Fibroblast of upper back skin (primary cell): ENCODE data around the gene RILPL2.
"Not testable (repeated sequence)": the region's sequence is repeated elsewhere in the genome, so short reads cannot be mapped to it uniquely, and the experiment has no call there.

Experiments
- DNase-seq: peaks from one replicate; pipeline ENCODE4 v3.0.0-alpha.2; 2013

The RILPL2 gene

DNA sequence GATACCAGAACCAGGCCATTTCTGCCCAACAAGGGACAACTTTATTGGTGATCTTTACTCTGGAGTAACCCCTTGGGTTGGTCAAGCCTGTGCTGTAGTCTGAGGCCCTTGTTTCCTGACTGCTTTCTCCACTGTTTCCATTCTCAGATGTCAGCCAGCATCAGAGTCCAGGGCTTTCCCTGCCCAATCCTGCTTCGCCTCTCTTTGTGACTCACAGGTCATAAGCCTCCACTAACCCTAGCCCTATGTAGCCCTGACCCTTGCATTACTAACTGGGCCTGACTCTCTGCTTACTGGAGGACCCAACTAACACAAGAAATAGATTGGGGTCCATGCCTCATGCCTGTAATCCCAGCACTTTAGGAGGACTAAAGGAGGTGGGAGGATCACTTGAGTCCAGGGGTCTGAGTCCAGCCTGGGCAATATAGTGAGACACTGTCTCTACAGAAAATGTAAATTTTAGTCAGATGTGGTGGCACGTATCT is 12.8 kb upstream of the RILPL2 start:
- no peak for DNase-seq

DNA sequence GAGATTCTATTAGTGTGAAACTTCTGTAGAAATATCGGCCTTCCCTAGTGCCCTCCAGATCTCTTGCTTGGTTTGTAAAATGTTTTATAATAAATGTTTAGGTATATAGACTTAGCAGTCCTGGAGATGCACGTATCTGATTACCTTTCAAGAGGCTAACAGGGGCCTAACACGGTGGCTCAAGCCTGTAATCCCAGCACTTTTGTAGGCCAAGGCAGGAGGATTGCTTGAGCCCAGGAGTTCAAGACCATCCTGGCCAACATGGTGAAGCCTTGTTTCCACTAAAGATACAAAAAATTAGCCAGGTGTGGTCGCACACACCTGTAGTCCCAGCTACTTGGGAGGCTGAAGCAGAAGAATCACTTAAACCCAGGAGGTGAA is 9.8 kb upstream of the RILPL2 start:
- DNase-seq: no peak

DNA sequence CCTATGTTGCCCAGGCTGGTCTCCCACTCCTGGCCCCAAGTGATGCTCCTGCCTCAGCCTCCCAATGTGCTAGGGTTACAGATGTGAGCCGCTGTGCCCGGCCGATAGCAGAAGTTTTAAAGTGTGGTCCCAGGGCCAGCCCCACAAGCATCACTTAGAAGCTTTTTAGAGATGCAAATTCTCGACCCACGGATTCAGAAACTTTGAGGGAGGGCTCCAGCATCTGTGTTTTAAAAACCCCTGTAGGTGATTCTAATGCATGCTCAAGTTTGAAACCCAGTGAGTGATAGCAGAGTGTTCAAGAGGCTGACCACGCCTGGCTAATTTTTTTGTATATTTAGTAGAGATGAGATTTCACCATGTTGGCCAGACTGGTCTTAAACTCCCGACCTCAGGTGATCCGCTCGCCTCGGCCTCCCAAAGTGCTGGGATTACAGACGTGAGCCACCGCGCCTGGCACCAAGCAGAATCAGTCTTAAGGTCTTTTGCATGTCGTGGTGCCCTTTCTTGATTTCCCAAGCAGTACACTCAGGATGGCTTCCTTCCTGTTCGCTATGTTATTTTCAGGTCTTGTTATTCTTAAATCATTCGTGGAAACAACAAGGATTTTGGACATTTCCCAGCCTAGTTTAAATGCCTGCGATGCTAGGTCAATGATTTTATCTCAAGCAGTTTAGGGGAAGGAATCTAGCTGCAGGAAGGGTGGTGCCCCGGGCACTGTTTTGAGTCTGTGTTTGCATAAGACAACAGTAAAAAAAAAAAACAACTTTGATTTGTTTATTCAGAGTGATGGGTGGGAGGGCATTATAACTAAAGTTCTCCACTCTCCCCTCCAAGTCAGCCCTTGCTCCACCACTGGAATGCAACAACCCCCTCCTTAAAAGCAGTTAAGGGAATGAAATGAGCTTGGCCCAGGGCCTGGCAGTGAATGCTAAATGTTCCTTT is 9.2 kb upstream of the RILPL2 start:
- DNase-seq: no peak

DNA sequence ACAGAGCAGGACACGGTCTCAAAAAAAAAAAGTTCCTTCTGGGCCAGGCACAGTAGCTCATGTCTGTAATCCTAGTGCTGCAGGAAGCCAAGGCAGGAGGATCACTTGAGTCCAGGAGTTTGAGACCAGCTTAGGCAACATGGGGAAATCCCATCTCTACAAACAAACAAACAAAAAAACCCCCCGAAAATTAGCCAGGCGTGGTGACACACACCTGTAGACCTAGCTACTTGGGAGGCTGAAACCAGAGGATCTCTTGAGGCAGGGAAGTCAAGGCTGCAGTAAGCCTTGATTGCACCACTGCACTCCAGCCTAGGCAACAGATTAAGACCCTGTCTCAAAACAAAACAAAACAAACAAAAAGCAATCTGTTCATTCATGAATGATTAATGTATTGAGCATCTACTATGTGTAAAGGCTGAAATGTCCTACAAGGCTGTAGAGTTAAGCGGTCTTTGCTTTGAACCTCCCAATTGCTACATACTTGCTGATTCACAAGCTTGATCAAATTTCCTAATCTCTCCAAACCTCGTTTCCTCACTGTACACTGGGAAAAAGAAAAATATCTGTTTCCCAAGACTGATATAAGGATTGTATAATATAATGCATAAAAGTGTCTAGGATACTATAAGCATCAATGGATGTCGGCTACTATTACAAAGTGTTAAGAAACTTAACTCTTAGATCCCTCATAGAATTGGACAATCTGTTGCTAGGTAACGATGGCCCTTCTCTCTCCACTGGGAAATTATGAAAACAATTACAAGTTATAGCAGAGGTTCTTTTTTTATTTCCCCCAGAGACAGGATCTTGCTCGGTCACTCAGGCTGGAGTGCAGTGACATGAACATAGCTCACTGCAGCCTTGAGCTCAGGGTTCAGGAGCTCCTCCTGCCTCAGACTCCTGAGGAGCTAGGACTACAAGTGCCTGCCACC is 7.9 kb upstream of the RILPL2 start:
- no peak for DNase-seq

DNA sequence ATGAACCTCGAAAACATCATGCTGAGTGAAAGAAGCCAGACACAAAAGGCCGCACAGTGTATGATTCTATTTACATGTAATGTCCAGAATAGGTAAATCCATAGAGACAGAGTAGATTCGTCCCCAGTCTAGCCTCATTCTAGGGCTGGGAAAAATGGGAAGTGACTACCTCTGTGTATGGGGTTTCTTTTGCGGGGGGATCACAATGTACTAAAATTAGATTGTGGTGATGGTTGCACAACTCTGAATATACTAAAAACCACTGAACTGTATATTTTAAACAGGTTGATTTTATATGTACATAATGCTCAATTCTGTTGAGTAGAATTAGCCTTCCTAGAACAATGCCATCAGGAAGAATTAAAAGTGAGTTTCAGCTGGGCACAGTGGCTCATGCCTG is 6.3 kb upstream of the RILPL2 start:
- DNase-seq: no peak

DNA sequence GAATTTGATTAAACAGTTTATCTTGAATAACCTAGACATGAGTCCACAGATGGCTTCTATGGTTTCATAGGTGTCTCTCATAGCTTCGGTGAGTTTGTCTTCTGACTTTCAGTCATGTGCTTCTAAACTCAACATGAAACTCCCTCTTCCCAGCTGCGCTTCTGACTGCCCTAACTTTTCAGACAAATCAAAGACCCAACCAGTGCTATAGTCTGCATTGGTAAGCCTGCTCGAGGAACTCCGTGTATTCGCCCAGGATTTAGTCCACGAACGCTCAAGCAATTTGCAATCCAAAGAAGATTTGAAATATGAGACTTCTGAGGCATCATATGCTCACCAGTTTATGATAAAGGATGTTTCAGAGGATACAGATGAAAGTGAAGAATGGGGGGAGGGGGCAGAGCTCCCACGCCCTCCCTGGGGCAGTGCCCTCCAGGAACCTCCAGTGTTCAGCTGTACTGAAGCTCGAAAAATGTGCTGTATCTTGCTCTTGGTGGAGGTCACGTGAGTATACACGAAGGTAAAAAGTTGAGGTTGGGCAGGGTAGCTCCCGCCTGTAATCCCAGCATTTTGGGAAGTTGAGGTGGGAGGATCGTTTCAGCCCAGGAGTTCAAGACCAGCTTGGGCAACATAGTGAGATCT is 5.2 kb upstream of the RILPL2 start:
- no peak for DNase-seq

DNA sequence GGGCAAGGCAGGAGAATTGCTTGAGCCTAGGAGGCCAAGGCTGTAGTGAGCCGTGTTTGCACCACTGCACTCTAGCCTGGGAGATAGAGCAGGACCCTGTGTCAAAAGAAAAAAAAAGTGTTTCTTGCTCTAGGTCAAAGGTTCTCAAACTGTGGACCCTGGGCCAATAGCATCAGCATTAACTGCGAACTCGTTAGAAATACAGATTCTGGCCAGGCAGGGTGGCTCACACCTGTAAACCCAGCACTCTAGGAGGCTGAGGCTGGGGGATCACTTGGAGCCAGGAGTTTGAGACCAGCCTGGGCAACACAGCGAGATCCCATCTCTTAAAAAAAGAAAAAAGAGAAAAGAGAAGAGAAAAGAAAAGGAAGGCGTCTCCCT is 858 bp downstream of the RILPL2 start:
- no peak for DNase-seq

DNA sequence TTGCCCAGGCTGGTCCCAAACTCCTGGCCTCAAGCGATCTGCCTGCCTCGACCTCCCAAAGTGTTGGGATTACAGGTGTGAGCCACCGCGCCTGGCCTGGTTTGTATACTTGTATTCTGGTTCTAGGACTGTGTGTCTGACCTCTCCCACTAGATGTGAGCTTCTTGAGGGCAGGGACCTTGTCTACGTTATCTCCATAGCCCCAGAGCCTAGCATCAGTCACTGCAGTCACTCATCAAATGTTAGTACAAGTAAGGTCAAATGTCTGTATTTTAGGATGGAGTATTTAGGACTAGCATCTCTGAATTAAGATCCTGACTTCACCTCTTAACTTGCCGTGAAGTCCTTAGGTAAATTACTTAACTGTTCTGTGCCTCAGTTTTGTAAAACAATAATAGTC is 2.9 kb downstream of the RILPL2 start:
- DNase-seq: no peak

DNA sequence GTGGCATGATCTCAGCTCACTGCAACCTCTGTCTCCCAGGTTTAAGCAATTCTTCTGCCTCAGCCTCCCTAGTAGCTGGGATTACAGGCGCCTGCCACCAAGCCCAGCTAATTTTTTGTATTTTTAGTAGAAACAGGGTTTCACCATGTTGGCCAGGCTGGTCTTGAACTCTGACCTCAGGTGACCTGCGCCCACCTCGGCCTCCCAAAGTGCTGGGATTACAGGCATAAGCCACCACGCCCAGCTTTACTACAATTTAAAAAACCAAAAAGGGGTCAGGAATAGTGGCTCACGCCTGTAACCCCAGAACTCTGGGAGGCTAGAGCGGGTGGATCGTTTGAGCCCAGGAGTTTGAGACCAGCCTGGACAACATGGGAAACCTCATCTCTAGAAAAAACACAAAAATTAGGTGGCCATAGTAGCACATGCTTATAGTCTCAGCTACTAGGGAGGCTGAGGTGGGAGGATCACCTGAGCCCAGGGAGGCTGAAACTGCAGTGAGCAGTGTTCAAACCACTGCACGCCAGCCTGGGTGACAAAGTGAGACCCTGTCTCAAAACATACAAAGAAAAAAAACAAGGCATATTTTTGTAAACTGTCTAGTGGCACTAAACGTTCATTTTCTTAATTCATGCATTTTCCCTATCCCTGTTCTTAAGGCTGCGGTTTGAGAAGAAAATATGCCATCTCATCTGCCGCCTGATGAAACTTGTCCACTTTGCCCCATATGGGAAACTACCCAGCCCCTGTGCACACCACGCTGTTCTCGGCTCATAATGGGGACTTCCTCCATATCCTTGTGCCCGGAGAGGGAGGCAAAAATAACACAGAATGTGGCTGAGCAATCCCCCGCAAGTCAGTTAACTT is 4.3 kb downstream of the RILPL2 start:
- not testable (repeated sequence) for DNase-seq

DNA sequence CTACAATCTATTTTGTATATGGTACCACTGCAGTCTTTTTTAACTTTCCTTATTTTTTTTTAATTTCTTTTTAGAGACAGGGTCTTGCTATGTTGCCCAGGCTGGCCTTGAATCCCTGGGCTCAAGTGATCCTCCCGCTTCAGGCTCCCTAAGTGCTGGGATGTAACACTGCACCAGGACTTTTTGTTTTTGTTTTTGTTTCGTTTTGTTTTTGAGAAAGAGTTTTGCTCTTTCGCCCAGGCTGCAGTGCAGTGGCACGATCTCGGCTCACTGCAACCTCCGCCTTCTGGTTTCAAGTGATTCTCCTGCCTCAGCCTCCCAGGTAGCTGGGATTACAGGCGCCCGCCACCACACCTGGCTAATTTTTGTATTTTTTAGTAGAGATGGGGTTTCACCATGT is 7.4 kb downstream of the RILPL2 start:
- DNase-seq: not testable (repeated sequence)

DNA sequence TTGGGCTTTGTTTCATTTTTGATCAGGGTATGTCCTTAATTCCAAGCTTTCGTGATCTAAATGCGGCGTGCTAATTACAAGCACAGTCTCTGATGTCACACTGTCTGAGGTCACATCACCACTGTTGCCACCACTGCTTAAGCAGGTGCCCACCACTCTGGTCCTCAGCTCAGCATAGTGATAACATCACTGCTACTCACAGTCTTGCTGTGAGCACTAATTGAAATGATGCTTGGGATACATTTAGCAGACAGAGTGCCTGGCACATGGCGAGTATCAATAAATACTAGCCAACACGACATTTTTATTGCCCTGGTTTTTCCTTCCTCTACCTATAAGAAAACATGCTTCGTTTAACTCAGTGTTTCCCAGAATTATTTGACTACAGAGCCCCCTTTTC is 7.9 kb downstream of the RILPL2 start:
- no peak for DNase-seq

DNA sequence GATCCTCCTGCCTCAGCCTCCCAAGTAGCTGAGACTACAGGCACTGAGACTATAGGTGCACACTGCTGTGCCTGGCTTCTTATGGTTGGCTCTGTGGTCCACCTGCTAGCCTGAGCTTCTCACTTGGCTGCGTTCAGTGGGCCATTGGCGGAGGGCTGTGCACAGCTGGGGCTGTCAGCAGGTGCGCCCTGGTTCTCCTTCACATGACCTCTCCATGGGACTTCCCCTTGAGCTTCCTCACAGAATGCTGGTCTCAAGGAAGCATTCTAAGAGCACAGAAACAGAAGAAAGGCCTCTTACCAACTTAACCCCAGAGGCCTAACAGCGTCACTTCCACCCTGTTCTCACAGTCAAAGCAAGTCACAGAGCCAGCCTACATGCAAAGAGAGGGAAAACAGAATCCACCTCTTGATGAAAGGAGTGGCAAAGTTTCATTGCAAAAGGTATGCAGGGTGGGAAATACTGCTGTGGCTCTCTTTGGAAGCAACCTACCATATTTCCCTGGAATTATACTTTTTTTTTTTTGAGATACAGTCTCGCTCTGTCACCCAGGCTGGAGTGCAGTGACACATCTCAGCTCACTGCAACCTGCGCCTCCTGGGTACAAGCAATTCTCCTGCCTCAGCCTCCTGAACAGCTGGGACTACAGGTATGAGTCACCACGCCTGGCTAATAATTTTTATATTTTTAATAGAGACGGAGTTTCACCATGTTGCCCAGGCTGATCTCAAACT is 9.3 kb downstream of the RILPL2 start:
- no peak for DNase-seq

DNA sequence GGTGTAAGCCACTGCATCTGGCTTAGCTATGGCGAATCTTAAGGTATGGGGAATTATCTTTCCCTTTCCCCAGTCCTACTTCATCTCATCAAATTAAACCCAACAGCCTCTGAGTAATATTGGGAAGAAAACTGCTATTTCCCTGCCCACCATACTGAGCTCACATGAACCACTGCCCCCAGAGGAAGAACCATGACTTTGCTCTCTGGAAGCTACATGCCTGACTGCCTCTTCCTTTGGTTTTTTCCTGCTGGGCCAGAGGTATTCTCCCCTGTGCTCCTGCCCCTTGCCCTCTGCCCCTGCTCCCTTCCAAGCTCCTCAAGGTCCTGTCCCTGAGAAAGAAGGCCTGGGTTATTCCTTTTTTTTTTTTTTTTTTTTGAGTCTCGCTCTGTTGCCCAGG is 15.2 kb downstream of the RILPL2 start:
- no peak for DNase-seq

DNA sequence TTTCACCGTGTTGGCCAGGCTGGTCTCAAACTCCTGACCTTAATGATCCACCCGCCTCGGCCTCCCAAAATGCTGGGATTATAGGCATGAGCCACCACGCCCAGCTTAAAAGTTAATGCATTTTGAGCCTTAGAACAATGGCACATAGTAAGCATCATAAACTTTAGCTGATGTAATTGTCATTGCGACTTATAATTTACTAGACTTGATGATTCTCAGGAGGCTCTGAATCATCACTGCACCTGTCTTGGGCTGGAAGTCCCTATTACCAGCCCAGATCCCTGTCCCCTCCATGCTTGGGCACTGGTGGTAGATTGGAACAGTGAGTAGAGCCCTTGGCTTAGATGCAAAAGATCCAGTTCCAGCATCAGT is 26.5 kb downstream of the RILPL2 start:
- DNase-seq: no peak

DNA sequence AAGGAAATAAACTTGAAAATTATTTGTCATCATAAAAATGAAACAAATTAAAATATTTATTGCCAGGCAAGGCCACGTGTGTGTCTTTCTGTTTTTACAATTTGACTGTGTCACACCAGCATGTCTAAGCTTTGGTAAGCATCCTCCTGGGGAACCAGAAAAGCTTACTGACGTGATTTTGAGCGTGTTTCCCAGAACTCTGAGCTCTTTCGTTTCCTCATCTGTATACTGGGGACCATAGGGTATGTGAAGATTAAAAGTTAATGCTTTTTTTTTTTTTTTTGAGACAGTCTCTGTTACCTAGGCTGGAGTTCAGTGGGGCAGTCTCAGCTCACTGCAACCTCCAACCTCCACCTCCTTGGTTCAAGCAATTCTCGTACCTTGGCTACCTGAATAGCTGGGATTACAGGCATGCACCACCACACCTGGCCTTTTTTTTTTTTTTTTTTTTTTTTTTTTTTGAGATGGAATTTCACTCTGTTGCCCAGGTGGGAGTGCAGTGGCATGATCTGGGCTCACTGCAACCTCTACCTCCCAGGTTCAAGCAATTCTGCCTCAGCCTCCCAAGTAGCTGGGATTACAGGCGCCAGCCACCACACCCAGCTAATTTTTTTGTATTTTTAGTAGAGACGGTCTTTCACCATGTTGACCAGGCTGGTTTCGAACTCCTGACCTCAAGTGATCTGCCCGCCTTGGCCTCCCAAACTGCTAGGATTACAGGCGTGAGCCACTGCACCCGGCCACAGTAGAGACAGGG is 27.0 kb downstream of the RILPL2 start:
- not testable (repeated sequence) for DNase-seq

DNA sequence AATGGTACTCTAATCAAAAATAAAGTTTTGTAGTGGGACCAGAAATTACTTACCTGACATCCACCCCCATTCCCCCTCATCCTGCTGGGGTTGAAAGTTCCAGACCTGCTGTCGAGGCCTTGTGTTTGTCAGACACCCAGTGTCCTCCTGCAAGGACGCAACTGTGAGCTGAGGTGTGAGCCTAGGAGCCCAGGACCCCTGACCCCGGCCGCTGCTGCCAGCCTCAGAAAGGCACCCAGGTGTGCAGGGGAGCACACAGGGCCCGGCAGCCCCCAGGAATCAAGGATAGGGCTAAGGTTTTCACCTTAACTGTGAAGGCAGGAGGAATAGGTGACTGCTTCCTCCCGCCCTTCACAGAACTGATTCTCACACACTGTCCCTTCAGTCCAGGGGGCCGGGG is 27.9 kb downstream of the RILPL2 start:
- not testable (repeated sequence) for DNase-seq

DNA sequence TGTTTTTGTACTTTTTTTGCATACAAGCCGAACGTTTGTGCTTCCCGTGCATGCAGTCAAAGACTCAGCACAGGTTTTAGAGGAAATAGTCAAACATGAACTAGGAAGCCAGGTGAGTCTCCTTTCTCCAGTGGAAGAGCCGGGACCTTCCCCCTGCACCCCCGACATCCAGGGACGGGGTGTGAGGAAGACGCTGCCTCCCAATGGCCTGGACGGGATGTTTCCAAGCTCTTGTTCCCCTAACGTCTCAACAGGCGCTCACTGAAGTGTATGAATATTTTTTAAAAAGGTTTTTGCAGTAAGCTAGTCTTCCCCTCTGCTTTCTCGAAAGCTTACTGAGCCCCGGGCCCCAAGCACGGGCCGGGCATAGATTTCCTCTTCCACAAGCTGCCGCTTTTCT is 28.6 kb downstream of the RILPL2 start:
- DNase-seq: not testable (repeated sequence)

DNA sequence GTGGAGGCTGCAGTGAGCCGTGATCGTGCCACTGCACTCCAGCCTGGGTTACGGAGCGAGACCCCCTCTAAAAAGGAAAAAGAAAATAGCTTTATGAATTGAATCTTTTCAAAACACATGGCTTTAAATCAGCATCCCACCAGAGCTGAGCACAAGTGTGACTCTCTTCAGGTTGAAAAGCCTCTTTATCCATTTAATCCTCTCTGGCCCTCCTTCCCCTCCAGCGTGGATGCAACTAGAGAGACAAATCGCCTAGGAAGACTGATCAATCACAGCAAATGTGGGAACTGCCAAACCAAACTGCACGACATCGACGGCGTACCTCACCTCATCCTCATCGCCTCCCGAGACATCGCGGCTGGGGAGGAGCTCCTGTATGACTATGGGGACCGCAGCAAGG is 29.2 kb downstream of the RILPL2 start:
- DNase-seq: not testable (repeated sequence)

DNA sequence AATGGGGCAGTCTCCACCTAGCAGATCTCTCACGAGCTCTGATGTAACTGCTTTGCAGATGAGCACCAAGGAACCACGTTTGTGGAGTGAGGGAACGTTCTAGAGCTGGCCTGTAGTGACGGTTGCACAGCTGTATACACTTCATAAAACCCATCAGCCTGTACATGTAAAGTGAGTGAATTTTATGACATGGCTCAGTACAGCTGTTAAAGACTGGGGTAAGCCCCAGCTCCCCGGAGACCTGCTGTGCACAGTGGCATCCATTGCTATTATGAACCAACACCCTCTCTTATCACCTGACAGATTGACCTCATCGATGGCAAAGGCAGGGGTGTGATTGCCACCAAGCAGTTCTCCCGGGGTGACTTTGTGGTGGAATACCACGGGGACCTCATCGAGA is 31.9 kb downstream of the RILPL2 start:
- no peak for DNase-seq
